Ammon's horn (tissue), 1 donor: ENCODE data around the gene ZNF709.
"Not testable (repeated sequence)": the region's sequence is repeated elsewhere in the genome, so short reads cannot be mapped to it uniquely, and the experiment has no call there.

Experiments used
- DNase-seq: peaks from one replicate; pipeline ENCODE4 v3.0.0-alpha.2; 2016; ENCODE audit warnings: low spot score

ZNF709 gene

GRCh38 chr19:12484371-12485051 is at the start of gene ZNF709:
Gene ZNF709 (minus strand): TSS chr19:12484816. CDS start chr19:12484657, 159 bp downstream.
- peak; percentile 96 for DNase-seq

GRCh38 chr19:12527034-12527836 is 42.6 kb upstream of the ZNF709 start:
- DNase-seq = no peak

GRCh38 chr19:12526542-12526941 is 41.9 kb upstream of the ZNF709 start:
- DNase-seq = no peak

- DNase-seq = no peak
Observed at GRCh38 chr19:12521996-12522395, 37.4 kb upstream of the ZNF709 start.

GRCh38 chr19:12513531-12514061 is 29.0 kb upstream of the ZNF709 start:
- DNase-seq = peak; percentile 80

GRCh38 chr19:12497032-12497431 is 12.4 kb upstream of the ZNF709 start:
- DNase-seq = no peak

- DNase-seq = no peak
Observed at GRCh38 chr19:12496480-12496879, 11.9 kb upstream of the ZNF709 start.

- DNase-seq = peak; percentile 99
Observed at GRCh38 chr19:12495002-12495802, 10.6 kb upstream of the ZNF709 start.

- DNase-seq = no peak
Observed at GRCh38 chr19:12494260-12494860, 9.7 kb upstream of the ZNF709 start.

GRCh38 chr19:12486265-12486783 is 1.7 kb upstream of the ZNF709 start:
- DNase-seq = not testable (repeated sequence)

- DNase-seq = no peak
Observed at GRCh38 chr19:12485571-12485970, 955 bp upstream of the ZNF709 start.

- DNase-seq = no peak
Observed at GRCh38 chr19:12485052-12485416, 418 bp upstream of the ZNF709 start.

GRCh38 chr19:12484011-12484370 is 625 bp downstream of the ZNF709 start:
- no peak for DNase-seq

GRCh38 chr19:12482509-12482886 is 2.1 kb downstream of the ZNF709 start:
- no peak for DNase-seq

GRCh38 chr19:12481781-12482508 is 2.7 kb downstream of the ZNF709 start:
- DNase-seq = no peak

GRCh38 chr19:12478234-12478941 is 6.2 kb downstream of the ZNF709 start:
- no peak for DNase-seq

- not testable (repeated sequence) for DNase-seq
Observed at GRCh38 chr19:12467651-12468050, 17.0 kb downstream of the ZNF709 start.

GRCh38 chr19:12465211-12465610 is 19.4 kb downstream of the ZNF709 start:
- DNase-seq = no peak

- no peak for DNase-seq
Observed at GRCh38 chr19:12464769-12465168, 19.8 kb downstream of the ZNF709 start.

- not testable (repeated sequence) for DNase-seq
Observed at GRCh38 chr19:12464139-12464538, 20.5 kb downstream of the ZNF709 start.
